ENCODE measurements around the gene KNSTRN. TPM values are rescaled to one million over a fixed set of nuclear protein-coding genes. Genes with fewer than 3 reads are reported as not detected.

The KNSTRN gene
- total RNA-seq, 1 experiment from 2014 or later, result 115 TPM

- ChIA-PET CTCF (no interaction called here), POLR2A (ENCODE audit: unreplicated experiment) (no interaction called here)
- Histone ChIP-seq H3K4me1 (ENCODE audit: insufficient read depth, low read length) (peaks cover 8% of the 10 kb centered on the region; the same call in 1 of the 2 replicates), H3K9me2 (replicated peaks; ENCODE audit: low read length) (no peaks in the 10 kb centered on the region), H3K9ac (ENCODE audit: low read length) (no peak overlapping the region), H3K36me3 (ENCODE audit: low read depth, low read length) (no peaks in the 10 kb centered on the region), H3K9me3 (ENCODE audit: low read length) (no peaks in the 10 kb centered on the region), H2AFZ (ENCODE audit: low read length) (peak overlapping the region; percentile 74), H3K4me2 (ENCODE audit: low read length) (peak overlapping the region; percentile 83), H3K27me3 (ENCODE audit: low read length) (no peaks in the 10 kb centered on the region), H3F3A (ENCODE audit: low read length, unreplicated experiment) (no peaks in the 10 kb centered on the region), H3K4me3 (ENCODE audit: low read length) (peak overlapping the region; percentile 65), H4K20me1 (ENCODE audit: low read length) (no peaks in the 10 kb centered on the region), H3K27ac (ENCODE audit: low read length) (no peak overlapping the region), H3K79me2 (ENCODE audit: low read length) (no peaks in the 10 kb centered on the region)
- ATAC-seq, result peak; percentile 37
- no peak for TF ChIP-seq EZH2 (IDR thresholded peaks at IDR 0.05; ENCODE audit: low read length, unreplicated experiment)
- TF ChIP-seq CTCF (conservative IDR thresholded peaks at IDR 0.05; ENCODE audit: low read depth, low read length), result 0 out of 2 replicates have a peak, but pooled peaks have one; percentile 25
- DNase-seq, result peak; percentile 27
- no TSS peak for BruUV-seq (replicated peaks)
- intact Hi-C loops (cut with micrococcal nuclease), result no loop called here
Measured at GRCh38 chr15:40358471-40359353, 23.8 kb upstream of the KNSTRN start.

GRCh38 chr15:40360015-40360414, 22.5 kb upstream of the KNSTRN start:
- no peak overlapping the region for H3K9ac ChIP-seq (ENCODE audit: low read length)
- no peak overlapping the region for H3K27ac ChIP-seq (ENCODE audit: low read length)
- intact Hi-C loops (cut with micrococcal nuclease), result no loop called here
- ChIA-PET POLR2A (ENCODE audit: unreplicated experiment) (no interaction called here), CTCF (no interaction called here)
- no peaks in the 10 kb centered on the region for H3K27me3 ChIP-seq (ENCODE audit: low read length)
- no peak overlapping the region for H3K4me2 ChIP-seq (ENCODE audit: low read length)
- TF ChIP-seq EZH2phosphoT487 (IDR thresholded peaks at IDR 0.05; ENCODE audit: borderline replicate concordance, low read length) (no peak), CTCF (conservative IDR thresholded peaks at IDR 0.05; ENCODE audit: low read depth, low read length) (no peak), EZH2 (IDR thresholded peaks at IDR 0.05; ENCODE audit: low read length, unreplicated experiment) (no peak)
- no peaks in the 10 kb centered on the region for H4K20me1 ChIP-seq (ENCODE audit: low read length)
- no peaks in the 10 kb centered on the region for H3K36me3 ChIP-seq (ENCODE audit: low read depth, low read length)
- H3K9me2 ChIP-seq (replicated peaks; ENCODE audit: low read length), result no peaks in the 10 kb centered on the region
- ATAC-seq (no peak), DNase-seq (no peak)
- H3K4me3 ChIP-seq (ENCODE audit: low read length), result no peak overlapping the region
- no TSS peak for BruUV-seq (replicated peaks)
- H2AFZ ChIP-seq (ENCODE audit: low read length), result no peak overlapping the region
- no peaks in the 10 kb centered on the region for H3K9me3 ChIP-seq (ENCODE audit: low read length)
- no peaks in the 10 kb centered on the region for H3K79me2 ChIP-seq (ENCODE audit: low read length)
- peaks cover 8% of the 10 kb centered on the region; the same call in 1 of the 2 replicates for H3K4me1 ChIP-seq (ENCODE audit: insufficient read depth, low read length)
- no peaks in the 10 kb centered on the region for H3F3A ChIP-seq (ENCODE audit: low read length, unreplicated experiment)

GRCh38 chr15:40361640-40362039, 20.9 kb upstream of the KNSTRN start:
- H3K9me2 ChIP-seq (replicated peaks; ENCODE audit: low read length), result no peaks in the 10 kb centered on the region
- no TSS peak for BruUV-seq (replicated peaks)
- no peaks in the 10 kb centered on the region for H3F3A ChIP-seq (ENCODE audit: low read length, unreplicated experiment)
- H3K27me3 ChIP-seq (ENCODE audit: low read length), result no peaks in the 10 kb centered on the region
- DNase-seq (no peak), ATAC-seq (no peak)
- H3K9me3 ChIP-seq (ENCODE audit: low read length), result no peaks in the 10 kb centered on the region
- H3K4me3 ChIP-seq (ENCODE audit: low read length), result no peak overlapping the region
- no peak overlapping the region for H2AFZ ChIP-seq (ENCODE audit: low read length)
- peaks cover 8% of the 10 kb centered on the region; the same call in 1 of the 2 replicates for H3K4me1 ChIP-seq (ENCODE audit: insufficient read depth, low read length)
- no peaks in the 10 kb centered on the region for H4K20me1 ChIP-seq (ENCODE audit: low read length)
- no peak overlapping the region for H3K27ac ChIP-seq (ENCODE audit: low read length)
- TF ChIP-seq EZH2 (IDR thresholded peaks at IDR 0.05; ENCODE audit: low read length, unreplicated experiment), result no peak
- no peak for TF ChIP-seq EZH2phosphoT487 (IDR thresholded peaks at IDR 0.05; ENCODE audit: borderline replicate concordance, low read length)
- TF ChIP-seq CTCF (conservative IDR thresholded peaks at IDR 0.05; ENCODE audit: low read depth, low read length), result no peak
- H3K79me2 ChIP-seq (ENCODE audit: low read length), result no peaks in the 10 kb centered on the region
- H3K4me2 ChIP-seq (ENCODE audit: low read length), result no peak overlapping the region
- ChIA-PET CTCF (no interaction called here), POLR2A (ENCODE audit: unreplicated experiment) (no interaction called here)
- no peaks in the 10 kb centered on the region for H3K36me3 ChIP-seq (ENCODE audit: low read depth, low read length)
- no peak overlapping the region for H3K9ac ChIP-seq (ENCODE audit: low read length)
- intact Hi-C loops (cut with micrococcal nuclease), result no loop called here

Measured in PC-3 (cell line).